GM12864 (cell line): ENCODE measurements around the gene PM20D2.

Experiments used
- DNase-seq: peaks from one replicate; pipeline ENCODE4 v3.0.0-alpha.2; 2011; ENCODE audit warnings: low read depth
- H3K4me3 ChIP-seq: 2 replicates; pipeline ENCODE4 v1.5.1; 2011; ENCODE audit warnings: mild to moderate bottlenecking, low read depth, low read length, control low read depth
- TF ChIP-seq, protein P1 (sequence below): IDR thresholded peaks from 2 replicates; pipeline ENCODE4 v1.5.1; 2011; ENCODE audit warnings: low read depth, mild to moderate bottlenecking, moderate library complexity, low read length, control low read depth, inconsistent platforms; ENCODE audit errors: missing control alignments

Gene PM20D2

DNA sequence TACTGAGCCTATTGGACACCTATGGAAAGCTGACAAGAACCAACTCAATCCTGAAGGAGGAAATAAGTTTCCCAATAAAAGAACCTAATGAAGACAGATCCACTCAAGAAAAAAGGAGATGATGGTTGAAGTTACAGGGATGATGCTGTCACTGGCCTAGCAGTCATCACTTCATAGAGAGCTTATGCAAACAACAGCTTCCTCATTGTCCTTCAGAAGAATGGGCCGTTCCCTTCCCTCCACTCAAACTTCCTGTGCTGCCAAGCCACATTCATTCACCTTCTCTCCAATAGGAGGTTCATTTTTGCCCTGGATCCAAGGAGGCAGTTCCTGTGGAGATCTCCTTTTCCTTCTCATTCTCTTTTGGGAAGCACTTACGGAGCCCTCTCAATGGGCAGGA is 13.8 kb upstream of the PM20D2 start:
- TF ChIP-seq, protein P1, sequence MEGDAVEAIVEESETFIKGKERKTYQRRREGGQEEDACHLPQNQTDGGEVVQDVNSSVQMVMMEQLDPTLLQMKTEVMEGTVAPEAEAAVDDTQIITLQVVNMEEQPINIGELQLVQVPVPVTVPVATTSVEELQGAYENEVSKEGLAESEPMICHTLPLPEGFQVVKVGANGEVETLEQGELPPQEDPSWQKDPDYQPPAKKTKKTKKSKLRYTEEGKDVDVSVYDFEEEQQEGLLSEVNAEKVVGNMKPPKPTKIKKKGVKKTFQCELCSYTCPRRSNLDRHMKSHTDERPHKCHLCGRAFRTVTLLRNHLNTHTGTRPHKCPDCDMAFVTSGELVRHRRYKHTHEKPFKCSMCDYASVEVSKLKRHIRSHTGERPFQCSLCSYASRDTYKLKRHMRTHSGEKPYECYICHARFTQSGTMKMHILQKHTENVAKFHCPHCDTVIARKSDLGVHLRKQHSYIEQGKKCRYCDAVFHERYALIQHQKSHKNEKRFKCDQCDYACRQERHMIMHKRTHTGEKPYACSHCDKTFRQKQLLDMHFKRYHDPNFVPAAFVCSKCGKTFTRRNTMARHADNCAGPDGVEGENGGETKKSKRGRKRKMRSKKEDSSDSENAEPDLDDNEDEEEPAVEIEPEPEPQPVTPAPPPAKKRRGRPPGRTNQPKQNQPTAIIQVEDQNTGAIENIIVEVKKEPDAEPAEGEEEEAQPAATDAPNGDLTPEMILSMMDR: no peak
- H3K4me3 ChIP-seq: no peak overlapping the region
- no peak for DNase-seq

DNA sequence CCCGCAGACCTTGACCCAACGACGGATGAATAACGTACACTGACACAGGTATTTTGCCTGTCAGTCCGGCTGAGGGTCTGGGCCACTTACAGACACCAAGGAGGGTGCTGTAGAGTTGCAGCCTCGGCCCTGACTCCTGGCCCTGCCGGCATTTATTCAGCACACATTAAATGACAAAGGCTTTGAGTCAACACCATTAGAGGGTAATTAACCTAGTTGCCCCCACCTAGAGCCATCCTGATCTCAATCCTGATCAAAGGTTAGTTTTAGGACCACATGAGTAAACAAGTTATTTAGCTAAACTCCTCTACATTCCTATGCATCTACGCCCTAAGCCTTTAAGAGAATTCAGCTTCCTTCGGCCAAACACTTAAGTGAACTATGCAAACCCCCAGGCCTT is 11.9 kb upstream of the PM20D2 start:
- TF ChIP-seq, protein P1: no peak
- H3K4me3 ChIP-seq: no peak overlapping the region
- DNase-seq: no peak

DNA sequence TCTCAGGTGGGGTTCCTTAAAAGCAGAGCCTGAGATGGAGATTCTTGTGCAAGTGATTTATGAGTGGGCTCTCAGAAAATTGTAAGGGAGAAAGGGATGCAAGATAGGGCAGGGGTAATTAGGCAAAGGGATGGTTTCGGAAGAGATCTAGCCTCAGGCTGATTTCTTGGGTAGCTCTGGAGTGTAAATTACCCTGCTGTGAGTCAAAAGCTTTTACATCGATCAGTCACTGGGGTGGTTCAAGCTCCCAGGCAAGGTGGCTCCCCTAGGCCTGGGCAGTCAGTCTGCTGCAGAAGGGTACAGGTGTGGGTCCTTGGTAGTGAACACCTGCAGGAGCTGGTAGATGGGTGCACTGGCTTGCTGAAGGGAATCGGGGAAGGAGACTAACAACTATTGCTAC is 11.1 kb upstream of the PM20D2 start:
- no peak for DNase-seq
- TF ChIP-seq, protein P1: no peak
- no peak overlapping the region for H3K4me3 ChIP-seq

DNA sequence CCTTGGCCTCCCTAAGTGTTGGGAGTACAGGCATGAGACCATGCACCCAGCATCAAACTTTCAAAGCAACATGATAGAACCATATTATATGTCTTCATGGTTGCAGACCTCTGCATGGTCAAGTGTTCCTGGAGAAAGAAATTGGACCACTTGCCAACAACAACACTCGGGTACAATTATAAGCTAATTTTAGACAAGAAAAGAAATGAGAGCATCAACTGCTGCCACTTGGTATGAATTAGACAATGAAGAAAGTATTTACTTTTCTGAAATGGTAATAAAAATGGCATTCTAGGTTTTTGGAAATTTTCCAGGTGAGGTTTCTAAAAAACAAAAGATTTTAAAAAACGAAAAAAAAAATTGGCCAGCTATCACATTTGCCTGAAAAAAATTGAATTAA is 7.7 kb upstream of the PM20D2 start:
- DNase-seq: no peak
- no peak overlapping the region for H3K4me3 ChIP-seq
- TF ChIP-seq, protein P1: no peak

DNA sequence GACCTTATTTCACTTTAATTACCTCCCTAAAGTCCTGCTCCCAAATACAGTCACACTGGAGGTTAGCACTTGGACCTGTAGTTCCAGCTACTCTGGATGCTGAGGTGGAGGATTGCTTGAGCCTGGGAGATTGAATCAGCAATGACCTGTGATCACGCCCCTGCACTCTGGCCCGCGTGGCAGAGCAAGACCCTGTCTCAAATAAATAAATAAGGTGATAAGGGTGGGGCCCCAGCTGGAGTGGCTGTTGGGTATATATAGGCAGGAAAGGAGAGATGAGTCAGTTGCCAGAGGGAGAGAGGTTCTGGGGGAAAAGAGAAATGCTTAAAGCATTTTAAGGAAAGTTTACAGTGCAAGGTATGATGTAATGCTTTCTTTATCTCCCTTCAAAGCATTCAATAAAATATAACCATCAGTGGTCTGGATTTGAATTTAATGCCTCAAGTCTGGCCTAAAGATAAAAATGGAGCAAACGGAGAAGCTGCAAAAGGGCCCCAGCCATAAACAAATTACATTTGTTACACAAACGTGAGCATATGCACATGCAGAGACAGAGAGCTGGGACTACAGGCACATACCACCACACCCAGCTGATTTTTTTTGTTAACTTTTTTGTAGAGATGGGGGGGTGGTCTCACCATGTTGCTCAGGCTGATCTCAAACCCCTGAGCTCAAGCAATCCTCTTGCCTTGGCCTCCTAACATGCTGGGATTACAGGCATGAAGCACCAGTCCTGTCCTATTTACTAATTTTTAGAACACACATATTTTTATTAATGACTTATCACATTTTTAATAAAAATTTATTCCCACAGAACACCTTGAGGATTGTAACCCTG is 6.1 kb upstream of the PM20D2 start:
- TF ChIP-seq, protein P1: no peak
- no peak overlapping the region for H3K4me3 ChIP-seq
- DNase-seq: no peak

DNA sequence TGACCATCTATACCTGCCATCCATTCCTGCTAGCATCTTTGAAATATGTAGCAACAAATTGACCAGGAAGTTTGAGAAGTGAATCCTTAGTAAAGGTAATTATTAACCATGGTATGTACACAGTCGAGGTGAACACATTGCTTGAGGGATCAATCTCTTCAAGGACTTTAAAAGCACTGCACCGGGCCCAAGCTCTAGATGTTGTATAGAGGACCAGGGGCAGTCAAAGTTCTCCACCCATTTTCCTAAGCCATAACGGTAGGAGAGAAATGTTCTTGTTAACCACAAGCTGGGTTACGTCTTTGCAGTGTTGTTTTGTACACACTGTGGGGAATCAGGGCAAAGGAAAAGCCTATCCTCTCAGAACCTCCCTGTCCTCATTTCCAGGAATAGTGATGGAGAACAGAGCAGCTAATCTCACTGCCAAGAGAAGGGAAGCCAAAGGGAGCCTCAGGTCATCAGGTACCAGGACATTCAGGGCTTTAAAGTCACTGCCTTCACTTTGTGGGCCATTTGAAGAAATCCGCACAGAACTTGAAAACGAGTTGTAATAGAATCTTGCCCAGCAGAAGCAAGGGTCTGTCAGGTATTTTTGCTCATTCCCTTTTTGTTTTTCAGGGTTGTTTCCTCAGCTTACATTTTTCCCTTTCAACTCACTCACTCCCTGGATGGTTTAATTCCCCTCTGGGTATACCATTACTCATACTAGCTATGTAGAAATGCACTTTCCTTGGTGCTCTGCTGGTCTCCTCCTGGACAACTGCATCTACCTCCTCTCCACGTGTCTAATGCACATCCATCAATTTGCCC is 5.3 kb upstream of the PM20D2 start:
- DNase-seq: no peak
- TF ChIP-seq, protein P1: no peak

More for the DNA sequence above, 5.3 kb upstream of the PM20D2 start:
- no peak overlapping the region for H3K4me3 ChIP-seq
